Measurements from ENCODE around the gene GSX1. TPM values are rescaled to one million over a fixed set of nuclear protein-coding genes. Genes with fewer than 3 reads are reported as not detected.

GSX1 gene
- total and polyA plus RNA-seq, 4 donors = not detected

DNA sequence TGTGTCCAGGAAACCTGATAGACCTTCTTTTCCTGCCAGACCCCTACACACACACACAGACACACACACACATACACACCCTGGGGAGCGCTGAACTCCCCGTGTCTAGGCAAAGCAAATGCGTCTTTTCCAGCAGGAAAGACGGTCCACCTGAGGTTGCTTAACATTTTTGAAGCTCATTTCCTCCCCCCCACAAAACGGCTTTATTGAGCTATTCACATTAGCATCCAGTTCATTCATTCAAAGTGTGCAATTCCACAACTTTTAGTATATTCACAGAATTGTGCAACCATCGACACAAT, 3.4 kb downstream of the GSX1 start:
- DNase-seq (ENCODE audit: low spot score) = no peak
- TF ChIP-seq EGR1 (IDR thresholded peaks at IDR 0.05; ENCODE audit: low read depth in 2 of 2) (no peak), RAD21 (IDR thresholded peaks at IDR 0.05) (no peak), HNF4G (IDR thresholded peaks at IDR 0.05) (no peak)
- TF ChIP-seq, protein P1, sequence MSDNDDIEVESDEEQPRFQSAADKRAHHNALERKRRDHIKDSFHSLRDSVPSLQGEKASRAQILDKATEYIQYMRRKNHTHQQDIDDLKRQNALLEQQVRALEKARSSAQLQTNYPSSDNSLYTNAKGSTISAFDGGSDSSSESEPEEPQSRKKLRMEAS (IDR thresholded peaks at IDR 0.05) = no peak

DNA sequence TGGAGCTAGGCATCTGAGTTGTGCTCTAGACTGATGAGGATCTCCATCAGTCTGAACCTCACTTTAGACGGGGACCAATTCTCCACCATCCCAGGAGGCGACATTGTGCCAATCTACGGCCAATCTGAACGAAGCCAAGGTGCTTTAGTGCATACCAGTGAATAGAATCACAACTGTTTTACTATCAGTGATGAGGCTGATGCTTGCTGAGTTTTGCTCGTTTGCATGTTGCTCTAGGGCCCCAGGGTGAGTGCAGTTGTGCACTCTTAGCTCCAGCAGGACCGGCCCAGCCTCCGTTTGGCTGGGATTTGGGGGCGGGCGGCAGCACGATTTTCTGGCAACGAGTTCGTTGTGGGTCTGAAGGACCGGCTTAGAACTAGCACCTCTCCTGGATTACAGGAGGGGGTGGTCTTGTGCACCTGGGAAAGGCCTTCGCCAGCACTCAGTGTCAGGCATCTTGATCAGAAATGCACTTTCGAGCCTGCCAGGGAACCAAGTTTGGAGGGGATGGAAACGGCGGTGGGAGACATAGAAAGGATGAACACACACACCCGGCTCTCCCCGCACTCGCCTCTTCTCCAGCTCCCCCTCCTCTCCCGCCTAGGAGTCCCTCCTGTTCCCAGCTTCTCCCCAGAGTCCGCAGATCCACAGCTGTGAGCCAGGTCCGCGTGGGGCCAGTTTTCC, 4.4 kb downstream of the GSX1 start:
- DNase-seq (ENCODE audit: low spot score) = no peak
- Histone ChIP-seq H3K4me3 (ENCODE audit: low read depth in 1 of 3, low read length in 3 of 3) (no peak overlapping the region), H3K4me1 (ENCODE audit: control insufficient read depth in 4 of 4, insufficient read depth in 4 of 4, low read length in 3 of 4) (peaks cover 5 to 12% (median 8%) of the 10 kb centered on the region in 4 donors), H3K9me3 (ENCODE audit: control insufficient read depth in 4 of 4, low read length in 3 of 4) (no peaks in the 10 kb centered on the region), H3K27ac (ENCODE audit: low read depth in 1 of 2, low read length in 2 of 2) (no peak overlapping the region), H3K27me3 (ENCODE audit: control insufficient read depth in 4 of 4, insufficient read depth in 4 of 4, low read length in 3 of 4) (peaks cover 8 to 36% (median 16%) of the 10 kb centered on the region in 4 donors), H3K36me3 (ENCODE audit: control insufficient read depth in 4 of 4, insufficient read depth in 3 of 4, low read depth in 1 of 4, low read length in 3 of 4) (no peaks in the 10 kb centered on the region), H3K9ac (ENCODE audit: low read depth in 1 of 2, low read length in 2 of 2) (no peak overlapping the region)
- 4% methylated on average over 24 of the region's 24 CpGs for WGBS
- no peak for TF ChIP-seq YY1 (IDR thresholded peaks at IDR 0.05)
- TF ChIP-seq, protein P2, sequence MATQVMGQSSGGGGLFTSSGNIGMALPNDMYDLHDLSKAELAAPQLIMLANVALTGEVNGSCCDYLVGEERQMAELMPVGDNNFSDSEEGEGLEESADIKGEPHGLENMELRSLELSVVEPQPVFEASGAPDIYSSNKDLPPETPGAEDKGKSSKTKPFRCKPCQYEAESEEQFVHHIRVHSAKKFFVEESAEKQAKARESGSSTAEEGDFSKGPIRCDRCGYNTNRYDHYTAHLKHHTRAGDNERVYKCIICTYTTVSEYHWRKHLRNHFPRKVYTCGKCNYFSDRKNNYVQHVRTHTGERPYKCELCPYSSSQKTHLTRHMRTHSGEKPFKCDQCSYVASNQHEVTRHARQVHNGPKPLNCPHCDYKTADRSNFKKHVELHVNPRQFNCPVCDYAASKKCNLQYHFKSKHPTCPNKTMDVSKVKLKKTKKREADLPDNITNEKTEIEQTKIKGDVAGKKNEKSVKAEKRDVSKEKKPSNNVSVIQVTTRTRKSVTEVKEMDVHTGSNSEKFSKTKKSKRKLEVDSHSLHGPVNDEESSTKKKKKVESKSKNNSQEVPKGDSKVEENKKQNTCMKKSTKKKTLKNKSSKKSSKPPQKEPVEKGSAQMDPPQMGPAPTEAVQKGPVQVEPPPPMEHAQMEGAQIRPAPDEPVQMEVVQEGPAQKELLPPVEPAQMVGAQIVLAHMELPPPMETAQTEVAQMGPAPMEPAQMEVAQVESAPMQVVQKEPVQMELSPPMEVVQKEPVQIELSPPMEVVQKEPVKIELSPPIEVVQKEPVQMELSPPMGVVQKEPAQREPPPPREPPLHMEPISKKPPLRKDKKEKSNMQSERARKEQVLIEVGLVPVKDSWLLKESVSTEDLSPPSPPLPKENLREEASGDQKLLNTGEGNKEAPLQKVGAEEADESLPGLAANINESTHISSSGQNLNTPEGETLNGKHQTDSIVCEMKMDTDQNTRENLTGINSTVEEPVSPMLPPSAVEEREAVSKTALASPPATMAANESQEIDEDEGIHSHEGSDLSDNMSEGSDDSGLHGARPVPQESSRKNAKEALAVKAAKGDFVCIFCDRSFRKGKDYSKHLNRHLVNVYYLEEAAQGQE (IDR thresholded peaks at IDR 0.05) = no peak
- TF ChIP-seq JUND (IDR thresholded peaks at IDR 0.05) = no peak
- no peak for TF ChIP-seq SP1 (IDR thresholded peaks at IDR 0.05)
- TF ChIP-seq, protein P1 (IDR thresholded peaks at IDR 0.05) = no peak
- TF ChIP-seq, protein P3, sequence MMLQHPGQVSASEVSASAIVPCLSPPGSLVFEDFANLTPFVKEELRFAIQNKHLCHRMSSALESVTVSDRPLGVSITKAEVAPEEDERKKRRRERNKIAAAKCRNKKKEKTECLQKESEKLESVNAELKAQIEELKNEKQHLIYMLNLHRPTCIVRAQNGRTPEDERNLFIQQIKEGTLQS (IDR thresholded peaks at IDR 0.05) = no peak
- no peak for TF ChIP-seq HNF4G (IDR thresholded peaks at IDR 0.05)

More for the DNA sequence above, 3.4 kb downstream of the GSX1 start:
- Histone ChIP-seq H3K9me3 (ENCODE audit: control insufficient read depth in 4 of 4, low read length in 3 of 4) (no peaks in the 10 kb centered on the region), H3K4me3 (ENCODE audit: low read depth in 1 of 3, low read length in 3 of 3) (no peak overlapping the region), H3K9ac (ENCODE audit: low read depth in 1 of 2, low read length in 2 of 2) (no peak overlapping the region), H3K27me3 (ENCODE audit: control insufficient read depth in 4 of 4, insufficient read depth in 4 of 4, low read length in 3 of 4) (peaks cover 8 to 37% (median 24%) of the 10 kb centered on the region in 4 donors), H3K4me1 (ENCODE audit: control insufficient read depth in 4 of 4, insufficient read depth in 4 of 4, low read length in 3 of 4) (peaks cover 12 to 22% (median 15%) of the 10 kb centered on the region in 4 donors), H3K36me3 (ENCODE audit: control insufficient read depth in 4 of 4, insufficient read depth in 3 of 4, low read depth in 1 of 4, low read length in 3 of 4) (no peaks in the 10 kb centered on the region), H3K27ac (ENCODE audit: low read depth in 1 of 2, low read length in 2 of 2) (no peak overlapping the region)
- 3% methylated on average over 6 of the region's 6 CpGs for WGBS

DNA sequence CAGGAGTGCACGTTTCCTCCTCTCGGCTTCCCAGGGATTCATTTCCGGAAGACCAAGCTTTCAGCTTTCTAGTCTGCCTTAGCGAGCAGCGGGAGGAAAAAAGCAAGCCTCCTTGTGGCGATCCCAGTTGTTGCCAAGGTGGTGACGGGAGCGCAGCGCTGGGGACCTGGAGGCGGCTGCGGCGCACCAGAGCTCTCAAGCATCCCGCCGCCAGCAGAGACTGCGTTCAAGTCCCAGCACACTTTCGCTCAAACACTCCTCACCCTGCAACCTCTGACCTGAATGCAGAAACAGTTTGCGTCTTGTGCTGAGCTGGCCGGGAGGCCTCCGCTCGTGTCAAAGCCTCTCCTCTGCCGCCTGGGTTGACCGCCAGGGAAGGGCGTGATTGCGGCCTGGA, 4.9 kb downstream of the GSX1 start:
- 4% methylated on average over 24 of the region's 24 CpGs for WGBS
- TF ChIP-seq, protein P1 (IDR thresholded peaks at IDR 0.05) = no peak
- TF ChIP-seq EGR1 (IDR thresholded peaks at IDR 0.05; ENCODE audit: low read depth in 2 of 2) (no peak), HNF4G (IDR thresholded peaks at IDR 0.05) (no peak), SP1 (IDR thresholded peaks at IDR 0.05) (no peak), HNF4A (conservative IDR thresholded peaks at IDR 0.05) (no peak), FOXA2 (IDR thresholded peaks at IDR 0.05) (no peak), GABPA (IDR thresholded peaks at IDR 0.05 in 1 of 2, conservative IDR thresholded peaks at IDR 0.05 in 1 of 2) (no peak), NR2F2 (IDR thresholded peaks at IDR 0.05) (no peak), RAD21 (IDR thresholded peaks at IDR 0.05) (no peak), RXRA (IDR thresholded peaks at IDR 0.05) (no peak), JUND (IDR thresholded peaks at IDR 0.05) (no peak), YY1 (IDR thresholded peaks at IDR 0.05) (no peak)
- TF ChIP-seq, protein P3 (IDR thresholded peaks at IDR 0.05) = no peak
- TF ChIP-seq, protein P4, sequence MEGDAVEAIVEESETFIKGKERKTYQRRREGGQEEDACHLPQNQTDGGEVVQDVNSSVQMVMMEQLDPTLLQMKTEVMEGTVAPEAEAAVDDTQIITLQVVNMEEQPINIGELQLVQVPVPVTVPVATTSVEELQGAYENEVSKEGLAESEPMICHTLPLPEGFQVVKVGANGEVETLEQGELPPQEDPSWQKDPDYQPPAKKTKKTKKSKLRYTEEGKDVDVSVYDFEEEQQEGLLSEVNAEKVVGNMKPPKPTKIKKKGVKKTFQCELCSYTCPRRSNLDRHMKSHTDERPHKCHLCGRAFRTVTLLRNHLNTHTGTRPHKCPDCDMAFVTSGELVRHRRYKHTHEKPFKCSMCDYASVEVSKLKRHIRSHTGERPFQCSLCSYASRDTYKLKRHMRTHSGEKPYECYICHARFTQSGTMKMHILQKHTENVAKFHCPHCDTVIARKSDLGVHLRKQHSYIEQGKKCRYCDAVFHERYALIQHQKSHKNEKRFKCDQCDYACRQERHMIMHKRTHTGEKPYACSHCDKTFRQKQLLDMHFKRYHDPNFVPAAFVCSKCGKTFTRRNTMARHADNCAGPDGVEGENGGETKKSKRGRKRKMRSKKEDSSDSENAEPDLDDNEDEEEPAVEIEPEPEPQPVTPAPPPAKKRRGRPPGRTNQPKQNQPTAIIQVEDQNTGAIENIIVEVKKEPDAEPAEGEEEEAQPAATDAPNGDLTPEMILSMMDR (IDR thresholded peaks at IDR 0.05; ENCODE audit: low read depth, low read length, missing input control) = no peak
- H3K4me3 ChIP-seq (ENCODE audit: low read depth in 1 of 3, low read length in 3 of 3) = no peak overlapping the region
- no peak for DNase-seq (ENCODE audit: low spot score)
- no peak overlapping the region for H3K9ac ChIP-seq (ENCODE audit: low read depth in 1 of 2, low read length in 2 of 2)
- H3K27me3 ChIP-seq (ENCODE audit: control insufficient read depth in 4 of 4, insufficient read depth in 4 of 4, low read length in 3 of 4) = peaks cover 8 to 30% (median 16%) of the 10 kb centered on the region in 4 donors
- no peaks in the 10 kb centered on the region for H3K9me3 ChIP-seq (ENCODE audit: control insufficient read depth in 4 of 4, low read length in 3 of 4)
- H3K27ac ChIP-seq (ENCODE audit: low read depth in 1 of 2, low read length in 2 of 2) = no peak overlapping the region
- H3K4me1 ChIP-seq (ENCODE audit: control insufficient read depth in 4 of 4, insufficient read depth in 4 of 4, low read length in 3 of 4) = peaks cover 5 to 7% (median 5%) of the 10 kb centered on the region in 4 donors
- no peaks in the 10 kb centered on the region for H3K36me3 ChIP-seq (ENCODE audit: control insufficient read depth in 4 of 4, insufficient read depth in 3 of 4, low read depth in 1 of 4, low read length in 3 of 4)

Measured in liver (tissue), 9 donors.